ENCODE measurements around the gene ATG12. TPM values are rescaled to one million over a fixed set of nuclear protein-coding genes. Genes with fewer than 3 reads are reported as not detected.

The ATG12 gene
- total and polyA plus RNA-seq, 2 experiments from 2014 or later, result 52.6 to 109 TPM

DNA sequence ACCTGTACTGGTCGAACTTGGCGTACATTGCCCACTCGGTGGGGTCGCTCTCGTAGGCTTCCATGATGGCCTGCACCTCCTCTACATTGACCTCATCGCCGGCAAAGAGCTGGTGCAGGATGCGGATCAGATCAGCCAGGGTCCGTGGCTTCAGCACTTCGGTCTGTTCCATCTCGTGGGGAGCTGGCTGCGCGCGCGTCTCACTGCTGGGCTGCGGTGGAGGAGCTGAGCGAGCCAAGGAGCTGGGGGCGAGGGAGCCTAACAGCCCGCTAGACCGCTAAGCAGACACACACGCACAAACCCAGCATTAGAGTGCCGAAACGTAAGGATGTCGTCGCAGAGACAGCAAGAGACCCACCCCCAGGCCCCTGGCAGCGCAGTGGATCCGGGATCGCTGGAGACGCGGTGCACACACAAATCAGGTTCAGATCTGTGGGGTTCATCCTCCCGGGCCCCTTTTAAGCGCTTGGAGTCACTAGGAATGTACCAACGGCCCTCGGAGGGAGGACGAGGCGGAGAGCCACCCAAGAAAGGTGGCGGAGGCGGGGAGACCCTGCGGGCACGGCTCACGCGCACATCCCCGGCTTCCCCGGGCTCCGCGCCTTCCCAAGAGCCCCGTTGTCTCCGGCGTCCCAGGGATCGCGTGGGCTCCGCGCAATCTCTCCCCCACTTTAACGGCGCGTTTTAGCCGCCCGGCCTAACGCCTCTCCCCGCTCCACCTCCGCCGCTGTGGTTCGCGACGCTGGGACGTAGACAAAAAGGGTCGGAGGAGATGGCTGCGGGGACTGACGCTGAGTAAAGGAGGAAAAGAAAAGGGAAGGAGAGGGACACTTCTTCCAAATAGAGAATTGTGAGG, 24.9 kb downstream of the ATG12 start, which contains the start of gene CDO1:
CDO1 (minus strand) TSS at position 434 of the 856 bp plus-strand sequence; CDS start at position 172, 262 bp downstream.
- DNase-seq (ENCODE audit: low spot score) (peak; percentile 83), ATAC-seq (peak; percentile 79)
- 0 out of 2 replicates have a peak, but pooled peaks cover 4% of the 10 kb centered on the region for H3K36me3 ChIP-seq (ENCODE audit: insufficient read depth)
- no peaks in the 10 kb centered on the region for H3F3A ChIP-seq (replicated peaks; ENCODE audit: low read depth)
- peaks cover 14% of the 10 kb centered on the region for H3K4me1 ChIP-seq (ENCODE audit: insufficient read depth)
- H3K27me3 Mint-ChIP-seq (ENCODE audit: insufficient read depth, low read depth, poor library complexity), result peaks cover 20% of the 10 kb centered on the region
- H3K4me3 Mint-ChIP-seq, result peak within 1 kb of the TSS; percentile 94
- peak within 1 kb of the TSS; percentile 94 for H2AFZ ChIP-seq
- no peak for TF ChIP-seq STAT1 (IDR thresholded peaks at IDR 0.05; ENCODE audit: unreplicated experiment)
- peak; percentile 2; the same call in 1 of the 2 replicates for TF ChIP-seq CREB1 (CRISPR knock-in tag; IDR thresholded peaks at IDR 0.05; ENCODE audit: low read depth)
- no peak for TF ChIP-seq JUNB (IDR thresholded peaks at IDR 0.05; ENCODE audit: unreplicated experiment)
- TF ChIP-seq NANOG (IDR thresholded peaks at IDR 0.05; ENCODE audit: borderline replicate concordance), result no peak
- TF ChIP-seq ZNF462 (CRISPR knock-in tag; IDR thresholded peaks at IDR 0.05), result no peak
- TF ChIP-seq EZH2phosphoT487 (IDR thresholded peaks at IDR 0.05; ENCODE audit: unreplicated experiment), result no peak
- no peak for TF ChIP-seq ZNF331 (CRISPR knock-in tag; IDR thresholded peaks at IDR 0.05; ENCODE audit: low read depth)
- TF ChIP-seq, protein P1, sequence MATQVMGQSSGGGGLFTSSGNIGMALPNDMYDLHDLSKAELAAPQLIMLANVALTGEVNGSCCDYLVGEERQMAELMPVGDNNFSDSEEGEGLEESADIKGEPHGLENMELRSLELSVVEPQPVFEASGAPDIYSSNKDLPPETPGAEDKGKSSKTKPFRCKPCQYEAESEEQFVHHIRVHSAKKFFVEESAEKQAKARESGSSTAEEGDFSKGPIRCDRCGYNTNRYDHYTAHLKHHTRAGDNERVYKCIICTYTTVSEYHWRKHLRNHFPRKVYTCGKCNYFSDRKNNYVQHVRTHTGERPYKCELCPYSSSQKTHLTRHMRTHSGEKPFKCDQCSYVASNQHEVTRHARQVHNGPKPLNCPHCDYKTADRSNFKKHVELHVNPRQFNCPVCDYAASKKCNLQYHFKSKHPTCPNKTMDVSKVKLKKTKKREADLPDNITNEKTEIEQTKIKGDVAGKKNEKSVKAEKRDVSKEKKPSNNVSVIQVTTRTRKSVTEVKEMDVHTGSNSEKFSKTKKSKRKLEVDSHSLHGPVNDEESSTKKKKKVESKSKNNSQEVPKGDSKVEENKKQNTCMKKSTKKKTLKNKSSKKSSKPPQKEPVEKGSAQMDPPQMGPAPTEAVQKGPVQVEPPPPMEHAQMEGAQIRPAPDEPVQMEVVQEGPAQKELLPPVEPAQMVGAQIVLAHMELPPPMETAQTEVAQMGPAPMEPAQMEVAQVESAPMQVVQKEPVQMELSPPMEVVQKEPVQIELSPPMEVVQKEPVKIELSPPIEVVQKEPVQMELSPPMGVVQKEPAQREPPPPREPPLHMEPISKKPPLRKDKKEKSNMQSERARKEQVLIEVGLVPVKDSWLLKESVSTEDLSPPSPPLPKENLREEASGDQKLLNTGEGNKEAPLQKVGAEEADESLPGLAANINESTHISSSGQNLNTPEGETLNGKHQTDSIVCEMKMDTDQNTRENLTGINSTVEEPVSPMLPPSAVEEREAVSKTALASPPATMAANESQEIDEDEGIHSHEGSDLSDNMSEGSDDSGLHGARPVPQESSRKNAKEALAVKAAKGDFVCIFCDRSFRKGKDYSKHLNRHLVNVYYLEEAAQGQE (IDR thresholded peaks at IDR 0.05; ENCODE audit: unreplicated experiment), result no peak
- peak; percentile 4 for TF ChIP-seq EZH2 (IDR thresholded peaks at IDR 0.05; ENCODE audit: low read depth, unreplicated experiment)
- TF ChIP-seq ZNF114 (CRISPR knock-in tag; IDR thresholded peaks at IDR 0.05), result no peak
- TF ChIP-seq, protein P2, sequence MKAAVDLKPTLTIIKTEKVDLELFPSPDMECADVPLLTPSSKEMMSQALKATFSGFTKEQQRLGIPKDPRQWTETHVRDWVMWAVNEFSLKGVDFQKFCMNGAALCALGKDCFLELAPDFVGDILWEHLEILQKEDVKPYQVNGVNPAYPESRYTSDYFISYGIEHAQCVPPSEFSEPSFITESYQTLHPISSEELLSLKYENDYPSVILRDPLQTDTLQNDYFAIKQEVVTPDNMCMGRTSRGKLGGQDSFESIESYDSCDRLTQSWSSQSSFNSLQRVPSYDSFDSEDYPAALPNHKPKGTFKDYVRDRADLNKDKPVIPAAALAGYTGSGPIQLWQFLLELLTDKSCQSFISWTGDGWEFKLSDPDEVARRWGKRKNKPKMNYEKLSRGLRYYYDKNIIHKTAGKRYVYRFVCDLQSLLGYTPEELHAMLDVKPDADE (IDR thresholded peaks at IDR 0.05), result no peak
- TF ChIP-seq, protein P3, sequence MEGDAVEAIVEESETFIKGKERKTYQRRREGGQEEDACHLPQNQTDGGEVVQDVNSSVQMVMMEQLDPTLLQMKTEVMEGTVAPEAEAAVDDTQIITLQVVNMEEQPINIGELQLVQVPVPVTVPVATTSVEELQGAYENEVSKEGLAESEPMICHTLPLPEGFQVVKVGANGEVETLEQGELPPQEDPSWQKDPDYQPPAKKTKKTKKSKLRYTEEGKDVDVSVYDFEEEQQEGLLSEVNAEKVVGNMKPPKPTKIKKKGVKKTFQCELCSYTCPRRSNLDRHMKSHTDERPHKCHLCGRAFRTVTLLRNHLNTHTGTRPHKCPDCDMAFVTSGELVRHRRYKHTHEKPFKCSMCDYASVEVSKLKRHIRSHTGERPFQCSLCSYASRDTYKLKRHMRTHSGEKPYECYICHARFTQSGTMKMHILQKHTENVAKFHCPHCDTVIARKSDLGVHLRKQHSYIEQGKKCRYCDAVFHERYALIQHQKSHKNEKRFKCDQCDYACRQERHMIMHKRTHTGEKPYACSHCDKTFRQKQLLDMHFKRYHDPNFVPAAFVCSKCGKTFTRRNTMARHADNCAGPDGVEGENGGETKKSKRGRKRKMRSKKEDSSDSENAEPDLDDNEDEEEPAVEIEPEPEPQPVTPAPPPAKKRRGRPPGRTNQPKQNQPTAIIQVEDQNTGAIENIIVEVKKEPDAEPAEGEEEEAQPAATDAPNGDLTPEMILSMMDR (conservative IDR thresholded peaks at IDR 0.05; ENCODE audit: low read depth in 2 of 2), result no peak
- TF ChIP-seq POLR2AphosphoS5 (IDR thresholded peaks at IDR 0.05; ENCODE audit: low read depth), result peak; percentile 87
- peaks cover 9% of the 10 kb centered on the region; the same call in 1 of the 2 replicates for H3K79me2 ChIP-seq (replicated peaks; ENCODE audit: insufficient read depth)
- no peaks in the 10 kb centered on the region for H3K9me3 Mint-ChIP-seq
- no peaks in the 10 kb centered on the region for H3K9me2 ChIP-seq (ENCODE audit: insufficient read depth)
- peak within 1 kb of the TSS; percentile 88 for H3K4me2 ChIP-seq
- H3K36me3 Mint-ChIP-seq (ENCODE audit: low read depth), result peaks cover 3% of the 10 kb centered on the region; the same call in 2 of the 3 replicates
- peaks cover 31% of the 10 kb centered on the region for H3K4me1 Mint-ChIP-seq
- H4K20me1 ChIP-seq (replicated peaks; ENCODE audit: insufficient read depth), result 0 out of 2 replicates have a peak, but pooled peaks cover 3% of the 10 kb centered on the region
- H3K27ac Mint-ChIP-seq, result peak within 1 kb of the TSS; percentile 91
- H3K27me3 ChIP-seq (ENCODE audit: insufficient read depth), result peaks cover 26% of the 10 kb centered on the region
- no peak within 1 kb of the TSS for H3K27ac ChIP-seq (ENCODE audit: low read depth)
- peak within 1 kb of the TSS; percentile 88 for H3K4me3 ChIP-seq

Measured in GM23338 (cell line).